BLaER1 (cell line): ENCODE measurements around the gene KIAA1217.

ENCODE experiments used
- H3K27ac ChIP-seq: shearing (Covaris generic); formaldehyde crosslinking; 2 replicates; pipeline ENCODE4 v1.8.1; 2022
- H3K27me3 ChIP-seq: shearing (Covaris generic); formaldehyde crosslinking; 2 replicates; pipeline ENCODE4 v1.8.1; 2022
- H3K36me3 ChIP-seq: shearing (Covaris generic); formaldehyde crosslinking; 2 replicates; pipeline ENCODE4 v1.8.1; 2022
- H3K4me1 ChIP-seq: shearing (Covaris generic); formaldehyde crosslinking; 2 replicates; pipeline ENCODE4 v1.8.1; 2022
- H3K4me2 ChIP-seq: shearing (Covaris generic); formaldehyde crosslinking; 2 replicates; pipeline ENCODE4 v1.8.1; 2022
- H3K4me3 ChIP-seq: shearing (Covaris generic); formaldehyde crosslinking; 2 replicates; pipeline ENCODE4 v1.8.1; 2022
- H3K9ac ChIP-seq: shearing (Covaris generic); formaldehyde crosslinking; 2 replicates; pipeline ENCODE4 v1.8.1; 2022
- H3K9me3 ChIP-seq: shearing (Covaris generic); formaldehyde crosslinking; 2 replicates; pipeline ENCODE4 v1.8.1; 2022
- H4K20me1 ChIP-seq: shearing (Covaris generic); formaldehyde crosslinking; 2 replicates; pipeline ENCODE4 v1.8.1; 2022
- Cebpa-rat ChIP-seq: shearing (Covaris generic); IDR thresholded peaks from 2 replicates; pipeline ENCODE4 v1.8.1; 2022

KIAA1217 gene

DNA sequence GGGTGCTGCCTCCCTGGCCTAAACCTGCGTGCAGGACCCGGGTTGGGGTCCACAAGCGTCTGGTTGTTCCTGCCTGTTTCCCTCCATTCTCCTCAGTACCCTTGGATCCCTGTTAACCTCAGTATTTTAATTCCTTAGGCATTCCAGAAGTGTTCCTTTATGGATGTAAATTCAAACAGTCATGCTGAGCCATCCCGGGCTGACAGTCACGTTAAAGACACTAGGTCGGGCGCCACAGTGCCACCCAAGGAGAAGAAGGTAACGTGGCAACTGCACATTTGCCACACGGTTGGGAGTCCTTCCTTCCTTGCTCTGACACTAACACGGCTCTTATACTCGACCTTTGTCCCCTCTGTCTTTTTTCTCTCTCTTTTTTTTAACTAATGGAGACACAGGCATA, 327.7 kb downstream of the KIAA1217 start:
- Histone ChIP-seq H3K9ac (no peak overlapping the region), H3K27me3 (no peaks in the 10 kb centered on the region), H3K4me1 (no peaks in the 10 kb centered on the region), H3K9me3 (no peaks in the 10 kb centered on the region), H3K4me3 (no peak overlapping the region), H3K27ac (no peak overlapping the region), H3K4me2 (no peak overlapping the region), H3K36me3 (peaks cover 26% of the 10 kb centered on the region), H4K20me1 (no peaks in the 10 kb centered on the region)
- TF ChIP-seq Cebpa-rat = no peak

GRCh38 chr10:24541239-24541753, 332.4 kb downstream of the KIAA1217 start:
- Histone ChIP-seq H3K4me2 (no peak overlapping the region), H4K20me1 (no peaks in the 10 kb centered on the region), H3K9me3 (no peaks in the 10 kb centered on the region), H3K4me3 (no peak overlapping the region), H3K9ac (no peak overlapping the region), H3K36me3 (no peaks in the 10 kb centered on the region), H3K27me3 (no peaks in the 10 kb centered on the region), H3K4me1 (no peaks in the 10 kb centered on the region), H3K27ac (no peak overlapping the region)
- TF ChIP-seq Cebpa-rat = no peak

DNA sequence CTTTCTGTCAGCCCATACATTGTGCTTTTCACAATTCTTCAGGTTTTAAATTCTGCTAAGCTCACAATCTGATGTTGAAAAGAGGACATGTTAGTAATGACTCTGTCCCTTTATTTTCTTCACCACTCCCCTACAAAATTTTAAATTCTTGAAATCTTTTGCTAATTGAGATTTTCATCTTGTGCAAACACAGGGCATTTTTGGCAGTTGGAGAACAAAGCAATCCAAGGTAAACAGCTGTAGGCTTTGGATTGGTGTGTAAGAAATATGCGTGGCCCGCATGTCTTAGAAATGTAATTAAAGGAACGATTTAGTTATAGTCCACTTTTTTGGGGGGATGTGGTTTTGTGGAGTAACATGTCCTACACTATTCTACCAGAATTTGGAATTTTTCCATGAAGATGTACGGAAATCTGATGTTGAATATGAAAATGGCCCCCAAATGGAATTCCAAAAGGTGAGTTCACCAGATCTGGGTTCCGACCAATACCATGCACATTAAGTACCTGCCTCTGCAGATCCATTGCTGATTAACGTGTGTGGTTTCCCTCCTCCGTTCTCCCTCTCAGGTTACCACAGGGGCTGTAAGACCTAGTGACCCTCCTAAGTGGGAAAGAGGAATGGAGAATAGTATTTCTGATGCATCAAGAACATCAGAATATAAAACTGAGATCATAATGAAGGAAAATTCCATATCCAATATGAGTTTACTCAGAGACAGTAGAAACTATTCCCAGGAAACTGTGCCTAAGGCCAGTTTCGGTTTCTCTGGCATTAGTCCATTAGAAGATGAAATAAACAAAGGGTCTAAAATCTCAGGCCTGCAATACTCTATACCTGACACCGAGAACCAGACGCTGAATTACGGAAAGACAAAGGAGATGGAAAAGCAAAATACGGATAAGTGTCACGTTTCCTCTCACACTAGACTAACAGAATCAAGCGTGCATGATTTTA, 333.7 kb downstream of the KIAA1217 start:
- Histone ChIP-seq H3K36me3 (no peaks in the 10 kb centered on the region), H3K27ac (no peak overlapping the region), H4K20me1 (no peaks in the 10 kb centered on the region), H3K9ac (no peak overlapping the region), H3K4me1 (no peaks in the 10 kb centered on the region), H3K4me2 (no peak overlapping the region), H3K9me3 (no peaks in the 10 kb centered on the region), H3K4me3 (no peak overlapping the region), H3K27me3 (no peaks in the 10 kb centered on the region)
- no peak for TF ChIP-seq Cebpa-rat

DNA sequence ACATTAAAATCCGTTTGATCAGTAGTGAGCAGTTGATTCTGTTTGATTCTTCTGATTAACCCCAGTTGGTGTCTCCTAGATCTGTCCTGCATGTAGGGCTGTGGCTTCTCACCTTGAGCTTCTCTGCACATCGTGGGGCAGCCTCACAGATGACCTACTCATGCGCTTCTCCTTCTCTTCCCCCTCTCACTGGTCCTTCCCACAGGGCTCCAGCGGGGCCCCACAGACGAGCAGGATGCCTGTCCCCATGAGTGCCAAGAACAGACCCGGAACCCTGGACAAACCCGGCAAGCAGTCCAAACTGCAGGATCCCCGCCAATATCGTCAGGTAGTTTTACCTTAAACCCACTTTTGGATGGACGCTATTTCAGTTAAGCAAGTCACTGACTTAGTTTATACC, 335.8 kb downstream of the KIAA1217 start:
- Histone ChIP-seq H3K27ac (no peak overlapping the region), H3K4me1 (no peaks in the 10 kb centered on the region), H3K9ac (no peak overlapping the region), H3K36me3 (no peaks in the 10 kb centered on the region), H3K4me3 (no peak overlapping the region), H3K27me3 (no peaks in the 10 kb centered on the region), H4K20me1 (no peaks in the 10 kb centered on the region), H3K4me2 (no peak overlapping the region), H3K9me3 (no peaks in the 10 kb centered on the region)
- TF ChIP-seq Cebpa-rat = no peak

DNA sequence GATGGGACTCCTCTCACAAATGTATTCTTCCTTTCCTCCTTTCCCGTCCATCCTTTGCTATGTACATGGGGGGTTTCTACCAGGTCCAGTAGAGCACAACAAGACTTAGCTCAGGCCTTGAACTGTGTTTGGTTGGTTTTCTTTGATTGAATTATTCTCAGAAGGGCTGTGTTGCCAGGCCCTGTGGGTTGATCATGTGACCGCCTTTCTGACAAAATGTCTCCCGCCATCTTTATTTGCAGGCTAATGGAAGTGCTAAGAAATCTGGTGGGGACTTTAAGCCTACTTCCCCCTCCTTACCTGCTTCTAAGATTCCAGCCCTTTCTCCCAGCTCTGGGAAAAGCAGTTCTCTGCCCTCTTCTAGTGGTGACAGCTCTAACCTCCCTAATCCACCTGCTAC, 336.6 kb downstream of the KIAA1217 start:
- no peak overlapping the region for H3K9ac ChIP-seq
- H3K9me3 ChIP-seq = no peaks in the 10 kb centered on the region
- no peak overlapping the region for H3K27ac ChIP-seq
- no peak for TF ChIP-seq Cebpa-rat
- no peaks in the 10 kb centered on the region for H3K4me1 ChIP-seq
- H3K27me3 ChIP-seq = no peaks in the 10 kb centered on the region
- H3K36me3 ChIP-seq = no peaks in the 10 kb centered on the region
- H3K4me3 ChIP-seq = no peak overlapping the region
- no peaks in the 10 kb centered on the region for H4K20me1 ChIP-seq
- H3K4me2 ChIP-seq = no peak overlapping the region

- Histone ChIP-seq H3K4me2 (no peak overlapping the region), H3K36me3 (no peaks in the 10 kb centered on the region), H4K20me1 (no peaks in the 10 kb centered on the region), H3K4me1 (no peaks in the 10 kb centered on the region), H3K27ac (no peak overlapping the region), H3K9ac (no peak overlapping the region), H3K9me3 (no peaks in the 10 kb centered on the region), H3K27me3 (no peaks in the 10 kb centered on the region), H3K4me3 (no peak overlapping the region)
- no peak for TF ChIP-seq Cebpa-rat
These were observed 341.7 kb downstream of the KIAA1217 start for GRCh38 chr10:24550680-24551079.

DNA sequence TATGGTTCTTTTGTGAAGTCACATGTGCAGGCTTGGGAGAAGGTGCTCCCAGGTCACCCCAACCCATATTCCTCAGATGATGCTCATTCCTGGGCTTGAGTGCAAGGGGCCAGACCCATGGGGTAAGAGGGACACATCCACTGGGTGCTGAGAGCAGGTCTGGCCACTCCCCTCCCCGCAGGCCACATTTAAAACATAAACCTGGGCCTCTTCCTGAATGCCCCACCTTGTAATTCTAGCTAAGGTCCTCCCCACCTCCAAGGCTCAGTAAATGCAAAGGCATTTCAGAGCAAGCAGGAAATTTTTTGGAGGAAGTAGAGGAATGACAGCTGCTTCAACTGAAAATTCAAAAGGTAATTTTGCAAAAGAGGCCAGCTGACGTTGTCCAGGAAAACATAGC, 342.2 kb downstream of the KIAA1217 start:
- H3K4me2 ChIP-seq = no peak overlapping the region
- TF ChIP-seq Cebpa-rat = no peak
- H3K27ac ChIP-seq = no peak overlapping the region
- no peaks in the 10 kb centered on the region for H3K9me3 ChIP-seq
- H3K27me3 ChIP-seq = no peaks in the 10 kb centered on the region
- H3K36me3 ChIP-seq = no peaks in the 10 kb centered on the region
- peaks cover 3% of the 10 kb centered on the region for H3K4me1 ChIP-seq
- H3K4me3 ChIP-seq = no peak overlapping the region
- no peak overlapping the region for H3K9ac ChIP-seq
- no peaks in the 10 kb centered on the region for H4K20me1 ChIP-seq

DNA sequence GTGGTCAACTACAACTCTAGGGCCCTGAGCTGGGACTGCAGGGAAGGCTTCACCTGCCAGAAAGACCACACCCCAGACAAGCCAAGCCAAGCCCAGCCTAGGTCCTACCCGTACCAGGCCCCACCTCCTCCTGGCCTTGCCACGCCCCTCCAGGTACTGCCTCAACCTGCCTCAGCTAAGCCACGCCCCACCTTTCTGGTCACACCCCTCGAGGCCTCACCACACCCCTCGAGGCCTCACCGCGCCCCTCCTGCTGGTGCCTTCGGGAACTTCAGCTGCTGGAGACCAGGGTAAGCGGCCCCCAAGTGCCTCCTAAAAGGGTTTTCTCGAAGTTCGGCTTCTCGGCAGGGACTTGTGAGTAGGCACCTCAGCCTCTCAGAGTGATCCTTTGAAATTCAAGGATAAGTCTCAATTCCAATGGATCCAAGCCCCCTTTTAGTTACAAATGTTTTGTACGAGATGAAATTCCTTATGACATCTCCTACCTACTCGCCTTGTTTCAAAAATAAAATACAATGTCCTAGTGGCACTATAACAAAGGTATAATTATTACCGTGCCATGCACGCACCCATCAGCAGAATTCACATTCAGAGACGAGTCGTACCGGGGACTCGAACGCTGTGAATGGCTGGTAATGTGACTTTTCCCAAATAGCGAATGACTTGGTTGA, 343.5 kb downstream of the KIAA1217 start:
- no peak for TF ChIP-seq Cebpa-rat
- no peaks in the 10 kb centered on the region for H4K20me1 ChIP-seq
- H3K27ac ChIP-seq = no peak overlapping the region
- H3K4me3 ChIP-seq = no peak overlapping the region
- no peak overlapping the region for H3K4me2 ChIP-seq
- no peaks in the 10 kb centered on the region for H3K9me3 ChIP-seq
- H3K36me3 ChIP-seq = no peaks in the 10 kb centered on the region
- H3K9ac ChIP-seq = no peak overlapping the region
- H3K4me1 ChIP-seq = peaks cover 12% of the 10 kb centered on the region
- H3K27me3 ChIP-seq = no peaks in the 10 kb centered on the region

DNA sequence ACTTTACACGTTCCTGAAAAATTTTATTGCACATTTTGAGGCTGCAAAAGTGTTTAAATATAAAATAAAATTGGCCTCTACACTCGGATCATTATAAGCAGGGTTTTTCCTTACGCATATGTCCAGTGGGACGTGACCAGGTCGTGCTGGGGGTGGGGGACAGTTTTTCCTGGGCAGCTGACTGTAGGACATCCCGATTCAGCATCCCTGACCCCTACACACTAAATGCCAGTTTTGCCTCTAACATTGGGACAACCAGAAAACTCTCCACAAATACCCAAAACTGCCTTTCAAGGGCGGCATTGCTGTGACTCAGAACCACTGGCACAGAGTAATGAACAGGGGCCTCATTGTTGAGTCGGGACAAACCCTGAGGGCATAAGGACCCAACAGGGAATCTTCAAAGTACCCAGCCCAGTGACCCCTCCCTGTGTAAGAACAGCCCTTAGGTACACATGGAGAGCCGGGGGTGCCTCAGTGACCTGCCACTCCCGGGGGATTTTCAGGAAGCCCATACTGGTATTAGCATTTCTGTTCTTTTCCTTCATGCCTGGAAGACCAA, 344.2 kb downstream of the KIAA1217 start:
- no peak for TF ChIP-seq Cebpa-rat
- no peak overlapping the region for H3K4me3 ChIP-seq
- no peak overlapping the region for H3K4me2 ChIP-seq
- H3K27ac ChIP-seq = no peak overlapping the region
- H3K36me3 ChIP-seq = no peaks in the 10 kb centered on the region
- no peak overlapping the region for H3K9ac ChIP-seq
- peaks cover 12% of the 10 kb centered on the region for H3K4me1 ChIP-seq
- H3K9me3 ChIP-seq = no peaks in the 10 kb centered on the region
- no peaks in the 10 kb centered on the region for H4K20me1 ChIP-seq
- H3K27me3 ChIP-seq = no peaks in the 10 kb centered on the region

- no peaks in the 10 kb centered on the region for H4K20me1 ChIP-seq
- no peaks in the 10 kb centered on the region for H3K36me3 ChIP-seq
- no peaks in the 10 kb centered on the region for H3K27me3 ChIP-seq
- no peaks in the 10 kb centered on the region for H3K9me3 ChIP-seq
- no peak overlapping the region for H3K4me3 ChIP-seq
- no peak overlapping the region for H3K9ac ChIP-seq
- no peak overlapping the region for H3K27ac ChIP-seq
- H3K4me2 ChIP-seq = no peak overlapping the region
- TF ChIP-seq Cebpa-rat = no peak
- peaks cover 12% of the 10 kb centered on the region for H3K4me1 ChIP-seq
These were observed 345.1 kb downstream of the KIAA1217 start for GRCh38 chr10:24554036-24554435.
